Peyer's patch (tissue), 4 donors: ENCODE data around the gene C17orf78. TPM values are rescaled to one million over a fixed set of nuclear protein-coding genes. Genes with fewer than 3 reads are reported as not detected.

ENCODE experiments used
- total RNA-seq, 4 donors: library from RNA; depleted of rRNA; stranded (reverse); fragments of >200 nt; gene quantifications; one replicate each; pipeline ENCODE4 v1.1.0, GENCODE V29; 2016

The C17orf78 gene
- total RNA-seq, 4 donors from 2014 or later, result 5.0 to 105 (median 73.9) TPM

Other genes with a start within 250 kb of the C17orf78 start
- 10 to 100 TPM; 31.7 to 71.7 (median 43.0) TPM for gene ACACA, start 30.9 kb downstream of the C17orf78 start, total RNA-seq
- gene TADA2A, start 30.9 kb downstream of the C17orf78 start, total RNA-seq, result 10 to 100 TPM; 25.7 to 80.9 (median 43.2) TPM
- gene DUSP14, start 113.9 kb downstream of the C17orf78 start, total RNA-seq, result 1 to 10 TPM; 2.2 to 2.7 (median 2.6) TPM
- gene SYNRG, start 233.4 kb downstream of the C17orf78 start, total RNA-seq, result 100 to 1,000 TPM in 1 of 4 donors, 10 to 100 TPM in 3; 42.5 to 102 (median 49.5) TPM